HG03521 (cell line): Measurements from ENCODE around the gene SRXN1.

Experiments
- ATAC-seq: cut with Tn5 transposase; IDR thresholded peaks from one replicate; pipeline ENCODE4 v1.9.1; 2021; ENCODE audit warnings: mild to moderate bottlenecking, moderate library complexity; ENCODE audit not compliant: unreplicated experiment

SRXN1 gene

DNA sequence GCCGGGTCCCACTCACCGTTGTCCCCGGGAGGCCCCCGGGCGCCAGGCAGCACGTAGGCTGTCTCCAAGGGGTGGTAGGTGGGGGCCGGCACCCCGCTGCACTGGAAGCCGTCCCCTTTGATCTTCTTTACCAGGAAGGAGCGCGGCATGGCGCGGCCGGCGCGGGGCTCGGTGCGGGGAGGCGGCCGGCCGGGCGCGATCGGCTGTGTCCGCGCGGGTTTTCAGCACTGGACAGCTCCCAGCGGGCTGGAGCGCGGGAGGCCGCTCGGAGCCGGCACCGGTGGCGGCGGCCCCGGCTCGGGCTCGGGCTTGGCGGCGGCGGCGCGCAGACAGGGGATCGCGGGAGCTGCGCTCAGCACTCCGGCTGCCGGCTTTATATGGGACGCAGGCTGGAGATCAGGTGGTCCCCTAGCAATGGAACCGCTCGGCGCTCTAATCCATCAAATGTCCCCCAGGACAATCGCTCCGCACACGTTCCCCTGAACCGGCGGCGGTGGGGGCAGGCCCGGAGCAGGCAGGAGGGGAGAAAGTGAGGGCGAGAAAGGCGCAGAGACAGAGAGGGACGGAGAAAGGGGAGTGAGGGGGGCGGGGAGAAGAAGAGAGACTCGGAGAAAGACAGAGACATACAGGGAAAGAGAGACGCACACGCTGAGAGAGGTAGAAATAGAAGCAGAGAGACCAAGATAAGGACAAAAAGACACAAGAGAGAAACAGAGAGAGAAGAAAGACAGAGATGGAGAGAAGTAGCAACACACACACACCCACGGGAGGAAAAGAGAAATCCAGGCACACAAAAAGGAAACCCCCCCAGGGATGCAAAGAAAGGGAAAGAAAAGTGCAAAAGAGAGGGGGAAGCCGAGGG is 22.7 kb upstream of the SRXN1 start, which contains the start of gene SCRT2:
Gene SCRT2, minus strand, starts transcription at position 350 of the 862 bp plus-strand sequence. Its CDS starts 201 bp downstream, at position 149.
- ATAC-seq = no peak

DNA sequence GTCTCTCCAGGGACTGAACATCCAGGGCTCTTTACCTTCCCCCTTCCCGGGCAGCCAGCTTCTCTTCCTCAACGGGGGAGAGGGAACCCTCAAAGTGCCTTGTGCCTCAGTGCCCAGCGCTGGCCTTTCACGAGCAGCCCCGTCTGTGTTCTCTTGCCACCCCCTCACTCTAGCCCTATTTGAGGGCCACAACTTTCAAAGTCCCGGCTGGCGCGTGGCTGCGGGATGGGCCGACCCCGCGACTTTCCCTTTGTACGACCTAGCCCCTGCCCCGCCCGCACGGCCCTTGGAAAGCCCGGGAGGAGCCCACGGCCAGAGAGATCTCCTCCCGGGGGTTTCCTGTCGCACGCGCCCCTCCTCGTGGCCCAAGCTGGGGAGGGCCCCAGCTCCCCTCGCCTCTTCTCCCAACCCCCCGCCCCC is 22.0 kb upstream of the SRXN1 start:
- ATAC-seq = no peak

DNA sequence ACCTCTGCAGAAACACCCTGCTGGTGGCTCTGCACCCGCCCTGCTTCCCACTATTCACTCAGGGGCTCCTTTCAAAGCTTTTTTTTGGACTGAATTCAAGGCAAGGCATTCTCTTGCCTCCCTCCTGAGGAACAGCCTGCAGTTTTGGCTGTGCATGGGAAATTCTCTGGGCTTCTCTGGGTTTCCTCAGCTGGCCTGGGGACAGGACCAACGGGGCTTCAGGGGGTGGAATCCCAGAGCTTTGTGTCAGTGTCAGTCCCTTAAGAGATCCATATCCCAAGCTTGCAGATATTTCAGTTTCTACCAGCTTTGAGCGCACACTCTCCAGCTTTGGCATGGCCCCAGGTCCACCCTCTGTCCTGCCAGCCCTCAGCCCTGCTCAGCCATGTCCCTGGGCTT is 20.6 kb upstream of the SRXN1 start:
- ATAC-seq = no peak

DNA sequence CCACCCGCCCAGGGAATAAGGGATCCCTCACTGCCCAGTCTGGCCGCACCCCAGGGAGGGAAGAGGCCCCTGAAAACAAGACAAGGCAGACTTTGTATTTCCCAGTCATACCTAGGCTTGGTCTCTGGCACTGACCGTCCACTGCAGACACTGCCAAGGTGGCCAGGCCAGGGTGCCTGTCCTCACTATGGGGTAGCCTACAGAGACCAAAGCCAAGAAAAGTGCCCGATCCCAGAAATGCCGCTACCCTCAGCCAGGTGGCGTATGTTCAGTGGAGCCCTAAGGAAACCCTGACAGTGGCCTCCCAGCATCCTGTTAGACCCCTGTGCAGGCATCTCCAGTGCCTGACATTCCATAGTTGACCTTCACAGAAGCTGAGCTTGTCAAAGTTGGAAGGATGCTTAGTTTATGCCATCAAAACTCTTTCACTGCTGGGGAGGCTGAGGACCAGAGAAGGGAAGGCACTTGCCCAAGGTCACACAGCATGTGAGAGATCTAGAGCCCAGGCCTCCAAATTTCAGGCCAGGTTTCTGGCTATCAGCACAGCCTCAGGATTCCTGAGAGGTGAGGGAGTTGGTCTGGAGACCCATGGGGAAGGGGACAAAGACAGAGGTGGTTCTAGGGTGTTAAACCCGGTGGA is 20.1 kb upstream of the SRXN1 start:
- ATAC-seq = no peak

DNA sequence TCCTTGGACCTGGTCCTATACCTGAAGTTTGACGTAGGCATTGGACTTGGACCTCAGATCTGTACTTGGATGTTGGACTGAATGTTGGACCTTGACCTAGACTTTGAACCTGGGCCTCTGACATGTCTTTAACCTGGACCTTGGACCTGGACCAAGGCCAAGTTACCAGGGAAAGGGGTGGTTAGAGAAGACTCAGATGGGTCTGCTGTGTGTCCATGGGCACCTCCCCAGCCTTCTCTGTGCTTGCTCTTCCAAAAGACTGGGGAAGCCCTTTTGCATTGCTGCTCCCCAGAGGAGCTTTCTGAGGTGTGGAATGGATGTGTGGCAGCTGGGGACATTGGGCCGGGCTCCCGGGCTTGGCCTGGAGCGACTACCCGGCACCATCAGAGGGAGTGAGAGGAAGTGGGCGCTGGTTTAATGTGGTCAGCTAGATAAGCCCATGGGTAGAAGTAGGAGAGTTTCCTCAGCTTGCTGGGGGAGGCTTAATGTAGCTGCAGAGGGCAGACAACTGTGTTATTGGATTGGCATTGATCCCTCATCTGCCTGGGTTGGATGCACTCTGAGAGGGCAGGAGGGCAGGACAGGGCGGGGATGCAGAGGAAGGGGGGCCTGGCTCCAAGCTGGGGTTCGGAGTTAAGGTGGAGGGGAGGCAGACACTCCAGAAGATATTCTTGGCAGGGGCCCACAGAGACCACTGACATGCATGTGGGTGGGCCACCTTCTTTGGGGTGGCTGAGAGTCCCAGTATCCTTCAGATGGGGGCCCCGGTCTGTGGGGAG is 18.4 kb upstream of the SRXN1 start:
- ATAC-seq = no peak

DNA sequence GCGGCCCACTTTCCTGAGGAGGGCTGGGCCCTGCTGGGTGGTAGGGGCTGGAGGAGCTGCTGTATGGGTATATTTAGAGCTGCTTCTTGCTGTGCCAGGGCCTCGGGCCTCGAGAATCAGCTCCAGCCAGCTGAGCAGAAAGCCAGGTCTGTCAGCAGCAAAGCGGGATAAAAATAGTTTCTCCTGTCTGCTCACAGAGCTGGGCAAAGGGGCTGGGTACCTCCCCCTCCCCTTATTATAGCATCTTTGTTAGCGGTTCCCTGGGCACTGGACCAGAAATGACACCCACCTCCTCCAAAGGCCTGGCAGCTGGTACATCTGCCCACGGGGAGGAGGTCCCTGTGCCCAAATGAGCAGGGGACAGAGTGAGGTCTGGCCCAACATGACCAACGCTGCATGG is 16.6 kb upstream of the SRXN1 start:
- ATAC-seq = no peak

DNA sequence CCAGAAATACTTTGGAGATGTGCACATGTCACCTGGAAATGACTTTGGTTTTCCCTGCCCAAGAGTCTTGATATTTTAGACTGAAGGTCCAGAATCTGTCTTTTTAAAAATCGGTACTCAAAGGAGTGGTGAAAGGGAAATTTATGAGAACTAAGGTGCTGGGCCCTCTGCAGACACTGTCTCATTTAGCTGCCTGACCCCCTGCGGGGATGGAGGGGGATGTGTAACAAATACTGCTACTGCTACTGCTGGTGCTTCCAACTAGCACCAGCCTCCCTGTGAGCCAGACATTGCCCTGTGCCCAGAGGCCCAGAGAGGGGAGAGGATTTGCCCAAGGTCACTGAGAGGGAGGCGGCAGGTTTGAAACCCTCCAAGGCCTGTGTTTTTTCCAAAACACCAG is 15.6 kb upstream of the SRXN1 start:
- ATAC-seq = no peak

DNA sequence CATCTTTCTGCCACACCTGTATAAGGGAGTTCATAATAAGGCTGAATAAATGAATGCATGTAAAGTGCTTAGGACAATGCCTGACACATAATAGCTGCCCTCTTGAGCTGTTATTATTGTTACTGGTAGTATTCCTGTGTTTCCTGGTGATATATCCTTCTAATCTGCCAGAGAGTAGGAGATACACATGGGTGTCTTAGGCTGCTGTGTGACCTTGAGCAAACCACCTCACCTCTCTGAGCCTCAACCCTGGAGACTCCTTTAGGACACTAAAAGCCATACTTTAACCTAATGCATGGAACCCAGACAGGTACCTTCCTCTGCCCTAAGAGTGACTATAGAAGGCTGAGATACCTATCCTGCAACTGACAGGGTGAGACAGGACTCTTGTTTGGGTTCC is 15.1 kb upstream of the SRXN1 start:
- no peak for ATAC-seq

GRCh38 chr20:667351-668034 is 14.5 kb upstream of the SRXN1 start:
- ATAC-seq = no peak

DNA sequence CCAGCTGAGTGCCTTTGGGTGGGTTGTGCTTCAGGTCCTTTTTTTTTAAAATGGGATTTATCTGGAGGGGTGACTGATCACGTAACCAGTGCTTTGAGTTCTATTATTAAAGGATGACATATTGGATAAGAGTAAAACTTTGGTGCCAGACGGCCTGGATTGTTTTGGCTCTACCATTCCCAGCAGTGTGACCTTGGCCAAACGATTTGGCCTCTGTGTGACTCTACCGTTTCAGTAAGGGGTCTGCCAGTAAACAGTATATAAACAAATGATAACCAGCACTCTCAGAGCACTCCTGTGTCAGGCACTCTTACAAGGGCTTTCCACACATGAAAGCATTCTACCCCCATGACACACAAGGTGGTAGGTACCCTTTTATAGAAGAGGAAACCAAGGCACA is 13.9 kb upstream of the SRXN1 start:
- ATAC-seq = no peak

GRCh38 chr20:665276-665675 is 12.3 kb upstream of the SRXN1 start:
- no peak for ATAC-seq

DNA sequence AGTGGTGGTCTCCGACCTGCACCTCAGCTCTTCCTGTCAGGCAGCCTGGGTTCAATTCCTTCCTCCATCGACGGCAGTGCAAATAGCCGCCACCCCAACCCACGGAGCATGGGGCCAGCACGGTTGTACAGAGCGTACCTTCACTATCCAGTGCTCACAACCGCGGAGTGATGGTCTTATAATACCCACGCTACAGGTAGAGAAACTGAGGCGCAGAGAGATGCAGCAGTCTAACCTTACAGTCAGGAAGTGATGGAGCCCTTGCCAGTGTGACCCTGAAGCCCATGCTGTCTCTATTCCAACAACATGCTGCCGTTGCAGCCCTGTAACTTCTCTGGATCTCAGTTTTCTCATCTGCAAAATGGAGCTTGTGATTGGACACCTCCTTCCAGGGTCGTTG is 11.6 kb upstream of the SRXN1 start:
- no peak for ATAC-seq

DNA sequence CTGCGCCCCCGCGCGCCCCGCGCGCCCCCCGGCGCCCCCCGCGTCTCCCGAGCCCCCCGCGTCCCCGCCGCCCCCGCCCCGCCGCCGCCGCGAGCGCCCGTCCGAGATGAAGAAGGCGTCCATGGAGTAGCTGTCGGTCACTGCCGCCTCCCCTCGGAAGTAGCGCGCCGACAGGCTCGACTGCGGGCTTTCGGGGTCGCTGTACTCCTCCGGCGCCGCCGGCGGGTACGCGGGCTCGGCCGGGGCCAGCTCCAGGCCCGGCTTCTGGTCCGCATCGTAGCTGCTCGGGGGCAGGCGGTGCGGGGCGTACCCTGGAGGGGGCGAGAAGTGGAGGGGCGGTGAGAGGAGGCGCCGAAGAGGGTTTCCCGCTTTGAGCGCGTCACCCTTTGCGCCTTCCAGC is 11.2 kb upstream of the SRXN1 start:
- ATAC-seq = no peak

DNA sequence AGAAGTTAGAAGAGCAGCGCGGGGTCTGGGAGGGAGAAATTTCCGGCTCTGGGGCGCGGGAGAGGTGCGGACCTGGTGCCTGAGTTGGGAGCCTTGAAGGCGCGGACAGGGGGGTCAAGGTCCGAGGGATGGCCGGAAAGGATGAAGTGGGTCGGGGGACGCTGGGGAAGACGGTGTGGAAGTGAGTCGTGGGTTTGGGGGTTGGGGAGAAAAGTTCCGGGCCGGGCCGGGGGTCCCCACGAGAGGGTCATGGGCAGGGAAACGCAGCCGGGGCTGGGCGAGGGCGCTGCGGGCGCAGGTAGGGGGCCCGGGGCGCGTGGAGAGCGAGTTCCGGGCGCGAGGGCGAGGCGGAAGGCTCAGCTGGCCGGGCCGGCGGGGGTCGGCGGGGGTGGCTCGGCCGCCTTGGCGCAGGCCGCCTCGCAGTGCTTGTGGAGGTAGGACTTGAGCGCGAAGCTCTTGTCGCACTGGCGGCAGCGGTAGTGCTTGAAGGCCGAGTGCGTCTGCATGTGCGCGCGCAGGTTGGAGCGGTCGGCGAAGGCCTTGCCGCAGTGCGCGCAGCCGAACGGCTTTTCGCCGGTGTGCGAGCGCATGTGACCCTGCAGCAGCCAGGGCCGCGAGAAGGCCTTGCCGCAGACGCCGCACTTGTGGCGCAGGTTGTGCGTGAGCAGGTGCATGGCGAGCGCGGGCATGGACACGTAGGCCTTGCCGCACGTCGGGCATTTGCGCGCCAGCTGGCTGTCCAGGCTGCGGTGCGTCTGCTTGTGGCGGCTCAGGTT is 10.5 kb upstream of the SRXN1 start:
- no peak for ATAC-seq

DNA sequence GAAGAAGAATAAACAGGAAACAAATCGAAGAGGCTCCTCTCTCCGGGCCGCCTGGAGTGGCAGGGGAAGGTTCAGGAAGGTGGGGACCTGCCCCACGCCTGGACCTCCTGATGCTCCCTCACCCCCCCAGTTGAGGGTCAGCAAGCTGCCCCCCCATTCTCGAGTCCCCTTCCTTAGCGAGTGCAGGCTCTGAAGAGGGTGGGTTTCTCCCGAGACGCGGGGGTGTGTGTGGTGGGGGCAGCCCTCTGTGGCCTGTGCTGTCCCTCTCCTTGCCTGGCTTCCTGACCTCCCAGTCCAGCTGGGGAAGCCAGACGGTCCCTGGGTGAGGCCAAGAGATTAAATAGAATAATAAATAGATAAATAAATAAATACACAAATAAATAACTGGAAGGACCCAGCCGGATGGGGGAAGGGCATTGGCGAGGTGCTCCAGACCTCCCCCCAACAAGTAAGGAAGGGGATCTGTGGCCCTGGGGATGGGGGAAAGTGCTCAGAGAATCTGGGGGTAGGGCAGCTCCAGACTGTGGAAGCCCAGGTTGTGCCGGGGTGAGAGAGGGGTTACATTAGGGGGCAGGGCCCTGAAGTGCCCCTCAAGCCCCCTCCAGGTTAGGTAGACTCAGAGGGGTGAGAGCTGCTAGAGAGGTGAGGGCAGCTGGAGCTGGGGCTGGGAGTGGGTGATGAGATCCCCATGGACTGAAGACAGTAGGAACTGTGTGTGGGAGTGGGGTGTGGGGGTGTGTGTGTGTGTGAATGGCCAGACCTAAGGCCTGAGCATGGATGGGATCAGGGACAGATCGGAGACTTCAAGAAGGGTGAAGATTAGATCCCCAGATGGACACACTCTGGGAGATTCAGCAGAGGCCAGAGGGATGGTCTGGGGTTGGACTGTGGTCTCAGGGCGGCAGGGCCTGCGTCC is 9.5 kb upstream of the SRXN1 start:
- ATAC-seq = no peak

DNA sequence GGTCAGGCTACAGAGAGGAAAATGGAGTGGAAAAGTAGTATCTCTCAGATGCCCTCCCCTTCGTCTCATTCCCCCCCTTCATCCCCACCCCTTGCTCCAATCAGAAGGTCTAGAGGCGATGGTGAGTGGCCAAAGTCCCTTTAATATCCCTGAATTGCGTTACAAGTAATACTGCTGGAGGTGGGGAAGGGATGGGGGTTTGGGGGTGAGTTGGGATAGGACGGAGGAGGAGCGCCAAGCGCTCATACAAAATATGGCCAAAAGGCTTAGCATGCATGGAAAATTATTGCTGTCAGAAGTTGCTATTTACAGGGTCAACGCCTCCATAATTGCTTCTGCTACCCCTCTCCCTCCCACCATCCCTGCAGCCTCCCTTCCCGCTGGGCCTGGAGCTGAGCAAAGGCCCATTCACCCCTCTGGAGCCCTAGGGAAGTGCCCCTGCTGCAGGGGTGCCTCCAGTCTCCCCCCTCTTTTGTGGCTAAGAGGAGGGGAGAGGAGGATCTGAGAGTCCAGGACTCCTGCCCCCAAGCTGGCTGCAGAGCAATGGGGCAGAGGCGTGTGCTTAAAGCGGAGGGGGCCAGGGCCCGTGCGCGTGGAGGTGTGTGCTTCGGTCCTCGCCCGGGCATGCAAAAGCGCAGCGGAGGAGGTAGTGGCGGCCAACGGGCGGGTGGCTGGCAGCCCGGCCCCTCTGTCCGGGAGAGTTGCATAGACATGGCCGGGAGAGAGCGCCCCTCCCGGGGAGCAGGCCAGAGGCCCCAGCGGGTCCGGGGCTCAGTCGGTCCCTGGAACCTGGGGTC is 8.7 kb upstream of the SRXN1 start:
- no peak for ATAC-seq

- ATAC-seq = no peak
Observed at GRCh38 chr20:658731-659291, 5.8 kb upstream of the SRXN1 start.

GRCh38 chr20:658202-658601 is 5.2 kb upstream of the SRXN1 start:
- ATAC-seq = no peak
